HG03097 (cell line): ENCODE results near the gene TMEM178B.
"Not testable (repeated sequence)": the region's sequence is repeated elsewhere in the genome, so short reads cannot be mapped to it uniquely, and the experiment has no call there.

Source experiments
- ATAC-seq: cut with Tn5 transposase; IDR thresholded peaks from one replicate; pipeline ENCODE4 v1.9.1; 2021; ENCODE audit not compliant: unreplicated experiment, low FRiP score

TMEM178B gene

GRCh38 chr7:141132671-141133070 lies 58.8 kb downstream of the TMEM178B start:
- ATAC-seq, result no peak

- no peak for ATAC-seq
Measured at GRCh38 chr7:141133646-141134045, 59.8 kb downstream of the TMEM178B start.

GRCh38 chr7:141142058-141142457 lies 68.2 kb downstream of the TMEM178B start:
- no peak for ATAC-seq

GRCh38 chr7:141144921-141145629 lies 71.2 kb downstream of the TMEM178B start:
- no peak for ATAC-seq

GRCh38 chr7:141145630-141145982 lies 71.7 kb downstream of the TMEM178B start:
- no peak for ATAC-seq

- ATAC-seq, result no peak
Measured at GRCh38 chr7:141147482-141147881, 73.6 kb downstream of the TMEM178B start.

- no peak for ATAC-seq
Measured at GRCh38 chr7:141150465-141150864, 76.6 kb downstream of the TMEM178B start.

- no peak for ATAC-seq
Measured at GRCh38 chr7:141151746-141152145, 77.9 kb downstream of the TMEM178B start.

GRCh38 chr7:141153231-141153630 lies 79.4 kb downstream of the TMEM178B start:
- ATAC-seq, result no peak

- no peak for ATAC-seq
Measured at GRCh38 chr7:141154131-141154732, 80.4 kb downstream of the TMEM178B start.

- ATAC-seq, result no peak
Measured at GRCh38 chr7:141156407-141156806, 82.5 kb downstream of the TMEM178B start.

GRCh38 chr7:141157138-141157765 lies 83.4 kb downstream of the TMEM178B start:
- ATAC-seq, result no peak

GRCh38 chr7:141158561-141158960 lies 84.7 kb downstream of the TMEM178B start:
- no peak for ATAC-seq

- ATAC-seq, result no peak
Measured at GRCh38 chr7:141160246-141160860, 86.5 kb downstream of the TMEM178B start.

GRCh38 chr7:141161550-141162535 lies 88.0 kb downstream of the TMEM178B start:
- ATAC-seq, result no peak

- no peak for ATAC-seq
Measured at GRCh38 chr7:141165521-141165920, 91.7 kb downstream of the TMEM178B start.

- ATAC-seq, result no peak
Measured at GRCh38 chr7:141166926-141167325, 93.1 kb downstream of the TMEM178B start.

GRCh38 chr7:141167381-141167964 lies 93.6 kb downstream of the TMEM178B start:
- no peak for ATAC-seq

- ATAC-seq, result not testable (repeated sequence)
Measured at GRCh38 chr7:141169157-141169556, 95.3 kb downstream of the TMEM178B start.

GRCh38 chr7:141175728-141176127 lies 101.9 kb downstream of the TMEM178B start:
- ATAC-seq, result not testable (repeated sequence)
